T follicular helper cell (primary cell): ENCODE results near the gene EIF2B2.

Experiments
- DNase-seq: peaks from one replicate; pipeline ENCODE4 v3.0.0-alpha.2; 2020; ENCODE audit warnings: low read depth

Gene EIF2B2

DNA sequence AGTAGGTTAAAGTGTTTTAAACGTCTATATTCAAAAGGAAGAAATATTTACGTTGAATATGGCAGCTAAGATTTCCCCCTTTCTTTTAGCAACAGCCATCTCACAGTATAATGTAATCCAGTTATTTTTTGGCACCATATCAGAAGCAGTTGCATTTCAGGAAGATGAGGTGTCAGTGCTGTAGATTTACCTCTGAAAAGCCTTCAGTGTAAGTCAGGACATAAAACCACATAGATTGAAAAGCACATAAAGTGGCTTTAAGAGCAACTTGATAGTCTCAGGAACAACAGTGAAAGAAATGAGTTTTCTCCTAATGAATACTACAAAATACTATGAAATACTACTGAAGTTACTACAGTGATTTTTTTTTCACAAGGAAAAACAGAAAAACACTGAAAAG lies 41.6 kb downstream of the EIF2B2 start:
- no peak for DNase-seq

DNA sequence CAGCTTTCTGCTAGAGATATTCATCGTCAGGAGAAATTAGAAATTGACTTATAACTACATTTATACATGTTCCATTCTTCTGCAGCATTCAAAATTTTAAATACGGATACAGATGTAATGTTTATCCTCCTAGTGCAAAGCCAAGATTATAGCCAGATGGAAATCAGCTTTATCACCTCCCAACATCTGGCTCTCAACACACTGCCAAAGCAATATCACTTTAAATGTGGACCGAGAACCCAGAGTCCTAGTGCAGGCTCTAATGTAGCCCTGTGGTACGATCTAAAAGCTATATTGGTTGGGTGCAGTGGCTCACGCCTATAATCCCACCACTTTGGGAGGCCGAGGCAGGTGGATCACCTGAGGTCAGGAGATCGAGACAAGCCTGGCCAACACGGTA lies 42.0 kb downstream of the EIF2B2 start:
- DNase-seq = no peak

- DNase-seq = no peak
Observed at GRCh38 chr14:75046275-75046674, 43.6 kb downstream of the EIF2B2 start.

DNA sequence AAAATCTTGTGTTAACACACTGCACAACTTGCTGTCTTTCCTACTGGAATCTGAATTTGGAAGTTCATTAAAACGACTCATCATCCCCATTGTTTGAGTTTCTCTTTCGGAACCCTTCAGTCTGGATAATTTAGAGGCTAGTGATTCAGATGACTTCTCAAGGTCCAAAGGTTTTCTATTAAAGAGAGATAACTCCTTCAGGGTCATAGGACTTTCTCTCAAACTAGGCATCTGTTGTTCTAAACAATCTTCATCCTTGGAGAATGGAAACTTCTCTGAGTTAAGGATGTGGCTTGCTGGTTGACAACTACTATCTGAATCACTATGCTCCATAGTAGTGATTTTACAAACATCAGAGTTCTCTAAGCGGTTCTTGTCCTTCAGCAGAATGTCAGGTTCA lies 44.2 kb downstream of the EIF2B2 start:
- no peak for DNase-seq

GRCh38 chr14:75047506-75047905 lies 44.8 kb downstream of the EIF2B2 start:
- DNase-seq = no peak

DNA sequence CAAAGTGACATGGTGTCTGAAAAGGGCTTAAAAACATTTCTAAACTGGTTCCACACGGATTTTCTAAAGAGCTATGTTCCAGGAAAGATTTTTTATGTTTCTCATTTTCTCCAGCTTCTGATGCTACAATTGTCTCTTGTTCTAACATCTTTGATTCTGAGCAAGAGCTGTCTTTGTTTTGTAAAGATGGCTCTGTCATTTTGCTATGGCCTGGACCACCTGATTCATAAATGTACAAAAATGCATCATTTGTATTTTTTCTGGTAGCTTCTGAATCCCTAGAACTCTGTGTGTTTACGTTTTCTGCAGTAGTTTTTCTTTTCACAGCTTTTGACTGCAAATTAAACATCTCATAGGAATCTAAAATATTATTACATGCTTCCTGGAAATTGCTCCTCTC lies 45.4 kb downstream of the EIF2B2 start:
- no peak for DNase-seq

DNA sequence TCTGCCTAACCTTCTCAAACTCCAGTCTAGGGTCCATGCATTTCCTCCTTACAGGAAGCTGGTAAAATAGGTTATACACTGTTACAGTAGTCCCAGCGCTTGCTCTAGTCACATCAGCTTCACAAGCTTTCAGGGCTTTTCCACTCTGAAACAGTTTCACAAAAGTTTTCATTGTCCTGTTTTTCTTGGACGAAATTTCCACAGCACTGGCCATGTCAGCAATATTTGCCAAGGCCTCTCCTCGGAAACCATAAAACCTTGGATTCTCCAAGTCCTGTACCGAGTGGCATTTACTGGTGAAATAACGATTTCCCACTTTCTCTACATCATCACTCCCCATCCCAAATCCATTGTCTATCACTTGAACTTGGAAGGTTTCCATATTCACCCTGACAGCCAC lies 46.4 kb downstream of the EIF2B2 start:
- no peak for DNase-seq

GRCh38 chr14:75049731-75050201 lies 47.0 kb downstream of the EIF2B2 start:
- no peak for DNase-seq

DNA sequence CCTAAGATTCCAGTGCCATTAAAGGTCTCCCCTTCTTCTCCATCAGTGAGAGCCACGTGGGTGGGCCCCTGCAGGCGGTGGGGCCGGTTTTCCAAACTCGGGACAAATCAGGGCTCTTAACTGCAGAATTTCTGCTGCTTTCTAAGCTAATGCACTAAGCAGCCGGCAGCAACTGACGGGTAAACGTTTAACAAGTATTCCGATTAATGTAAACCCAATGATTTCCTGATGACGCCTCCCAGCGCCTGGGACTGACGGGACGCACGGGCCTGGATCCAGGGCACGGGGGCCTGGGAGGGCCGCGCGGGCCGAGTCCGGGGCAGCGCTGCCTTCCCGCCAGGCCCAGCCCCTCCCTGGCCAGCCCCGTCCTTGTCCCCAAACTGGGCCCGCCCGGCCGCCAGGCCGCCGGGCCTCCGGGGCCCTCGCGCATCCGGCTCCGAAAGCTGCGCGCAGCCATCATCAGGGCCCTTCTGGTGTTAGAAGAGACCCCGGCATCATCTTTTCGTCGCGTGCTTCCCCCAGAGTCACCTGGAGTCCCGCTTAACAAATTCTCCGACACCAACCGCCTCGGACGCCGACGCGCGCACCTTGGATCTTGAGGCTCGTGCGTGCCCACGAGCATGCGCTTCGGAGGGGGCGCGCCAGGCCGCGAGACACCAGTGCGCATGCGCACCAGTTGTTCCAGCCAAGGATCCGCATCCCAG lies 48.3 kb downstream of the EIF2B2 start, which contains the start of gene MLH3:
MLH3 (minus strand) TSS at position 616 of the 704 bp plus-strand sequence. CDS start 1,812 bp downstream, outside the sequence.
- peak; percentile 73 for DNase-seq

- DNase-seq = no peak
Observed at GRCh38 chr14:75051556-75051899, 48.8 kb downstream of the EIF2B2 start.

GRCh38 chr14:75053396-75054291 lies 50.9 kb downstream of the EIF2B2 start:
- DNase-seq = no peak

GRCh38 chr14:75054421-75054820 lies 51.7 kb downstream of the EIF2B2 start:
- DNase-seq = no peak

DNA sequence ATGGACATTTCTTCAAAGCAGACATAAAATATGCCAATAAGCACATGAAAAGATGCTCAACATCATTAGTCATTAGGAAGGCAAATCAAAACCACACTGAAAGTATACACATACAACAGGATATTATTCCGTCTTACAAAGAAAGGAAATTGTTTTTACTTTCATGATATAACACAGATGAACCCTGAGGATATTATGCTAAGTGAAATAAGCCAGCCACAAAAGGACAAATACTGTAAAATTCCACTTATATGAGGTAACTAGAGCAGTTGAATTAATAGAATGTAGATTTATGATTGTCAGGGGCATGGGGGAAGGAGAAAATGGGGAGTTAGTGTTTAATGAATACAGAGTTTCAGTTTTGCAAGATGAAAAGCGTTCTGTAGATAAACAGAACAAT lies 56.9 kb downstream of the EIF2B2 start:
- DNase-seq = no peak

- no peak for DNase-seq
Observed at GRCh38 chr14:75060420-75060819, 57.7 kb downstream of the EIF2B2 start.
